Mesangial cell (primary cell): Measurements from ENCODE around the gene OTOS. TPM values are rescaled to one million over a fixed set of nuclear protein-coding genes. Genes with fewer than 3 reads are reported as not detected.

Experiments
- total RNA-seq: library from RNA; depleted of rRNA; stranded (reverse); fragments of >200 nt; gene quantifications from 2 replicates; pipeline ENCODE4 v1.2.3, GENCODE V29; 2015

The OTOS gene
- not detected in 2 replicates for total RNA-seq

DNA sequence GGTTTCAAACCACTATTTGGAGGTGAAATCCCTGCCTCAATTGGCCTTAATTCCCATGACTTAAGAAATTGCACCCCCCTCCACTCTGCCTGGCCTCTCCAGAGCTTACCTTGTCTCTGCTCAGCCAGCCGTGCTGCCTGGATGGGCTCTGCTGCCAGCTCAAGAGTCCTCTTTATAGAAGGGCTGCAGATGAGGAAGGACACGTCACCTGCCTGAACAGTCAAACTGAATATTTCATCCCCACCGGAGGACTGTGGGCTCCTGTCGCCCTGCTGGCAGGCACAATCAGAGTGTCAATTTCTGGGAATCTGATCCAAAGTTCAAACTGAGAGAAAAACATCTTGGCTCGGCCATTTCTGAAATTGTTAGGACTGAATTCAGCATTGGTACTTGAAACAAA is at the start of gene OTOS:
TSS of gene OTOS (minus strand) at position 148 of the 400 bp plus-strand sequence. CDS start 332 bp downstream, outside the sequence.

DNA sequence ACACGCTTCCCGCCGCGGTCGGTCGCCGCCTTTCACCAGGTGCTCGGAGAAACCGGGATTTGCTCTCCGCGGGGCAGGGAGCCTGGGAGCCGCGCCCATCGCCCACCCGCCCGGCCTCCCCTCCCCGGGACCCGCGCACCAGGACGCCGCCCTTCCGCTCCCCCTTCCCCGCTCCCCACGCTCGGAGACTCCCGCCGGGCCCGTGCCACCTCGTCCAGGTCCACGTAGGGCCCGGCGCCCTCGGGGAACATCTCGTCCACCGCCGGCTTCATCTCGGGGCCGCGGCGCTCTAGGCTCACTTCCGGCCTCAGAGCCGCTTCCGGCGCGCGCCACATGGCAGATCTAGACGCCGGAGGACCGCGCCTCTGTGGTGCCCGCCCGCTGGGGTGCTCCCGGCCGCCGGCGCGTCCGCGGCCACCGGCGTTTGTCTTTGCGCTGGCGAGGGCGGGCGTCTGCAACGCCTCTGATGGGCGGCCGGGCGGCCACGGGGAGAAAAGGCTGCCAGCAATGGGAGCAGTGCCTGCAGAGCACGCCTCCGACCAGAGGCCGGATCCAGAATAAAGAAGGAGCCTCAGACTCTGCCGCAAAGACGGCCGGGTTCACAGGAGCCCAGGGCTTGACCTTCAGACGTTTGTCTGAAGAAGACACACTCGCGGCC is 4.3 kb downstream of the OTOS start, which contains the start of gene COPS9:
TSS of gene COPS9 (minus strand) at position 293 of the 658 bp plus-strand sequence. CDS start at position 272, 21 bp downstream.

Other genes with a start within 250 kb of the OTOS start
- 131 and 150 TPM in 2 replicates for gene NDUFA10, start 115.3 kb downstream of the OTOS start, total RNA-seq
- not detected in 2 replicates for gene OR6B2, start 110.2 kb downstream of the OTOS start, total RNA-seq
- not detected in 2 replicates for gene OR6B3, start 87.1 kb downstream of the OTOS start, total RNA-seq
- 183 and 215 TPM in 2 replicates for gene COPS9, start 4.4 kb downstream of the OTOS start, total RNA-seq